Measurements from ENCODE around the gene ZFAND3. TPM values are rescaled to one million over a fixed set of nuclear protein-coding genes. Genes with fewer than 3 reads are reported as not detected.

ZFAND3 gene
- total RNA-seq, 1 donor from 2014 or later, result 18.7 TPM

- DNase-seq (ENCODE audit: low read depth), result no peak
- no peak for TF ChIP-seq CTCF (conservative IDR thresholded peaks at IDR 0.05; ENCODE audit: low read depth, low read length)
- no peak overlapping the region for H3K4me3 ChIP-seq (ENCODE audit: low read depth, low read length)
Measured at GRCh38 chr6:37862430-37862829, 42.9 kb downstream of the ZFAND3 start.

GRCh38 chr6:37862992-37863391, 43.5 kb downstream of the ZFAND3 start:
- DNase-seq (ENCODE audit: low read depth), result no peak
- no peak for TF ChIP-seq CTCF (conservative IDR thresholded peaks at IDR 0.05; ENCODE audit: low read depth, low read length)
- H3K4me3 ChIP-seq (ENCODE audit: low read depth, low read length), result no peak overlapping the region

GRCh38 chr6:37864250-37864649, 44.7 kb downstream of the ZFAND3 start:
- TF ChIP-seq CTCF (conservative IDR thresholded peaks at IDR 0.05; ENCODE audit: low read depth, low read length), result no peak
- DNase-seq (ENCODE audit: low read depth), result no peak
- no peak overlapping the region for H3K4me3 ChIP-seq (ENCODE audit: low read depth, low read length)

- no peak for TF ChIP-seq CTCF (conservative IDR thresholded peaks at IDR 0.05; ENCODE audit: low read depth, low read length)
- H3K4me3 ChIP-seq (ENCODE audit: low read depth, low read length), result no peak overlapping the region
- DNase-seq (ENCODE audit: low read depth), result no peak
Measured at GRCh38 chr6:37865504-37865903, 46.0 kb downstream of the ZFAND3 start.

- H3K4me3 ChIP-seq (ENCODE audit: low read depth, low read length), result no peak overlapping the region
- no peak for TF ChIP-seq CTCF (conservative IDR thresholded peaks at IDR 0.05; ENCODE audit: low read depth, low read length)
- no peak for DNase-seq (ENCODE audit: low read depth)
Measured at GRCh38 chr6:37866590-37867507, 47.3 kb downstream of the ZFAND3 start.

GRCh38 chr6:37867756-37868446, 48.4 kb downstream of the ZFAND3 start:
- DNase-seq (ENCODE audit: low read depth), result no peak
- no peak overlapping the region for H3K4me3 ChIP-seq (ENCODE audit: low read depth, low read length)
- TF ChIP-seq CTCF (conservative IDR thresholded peaks at IDR 0.05; ENCODE audit: low read depth, low read length), result no peak

Data from epithelial cell of proximal tubule (primary cell).